ENCODE measurements around the gene NSMCE1. TPM values are rescaled to one million over a fixed set of nuclear protein-coding genes. Genes with fewer than 3 reads are reported as not detected.
A peak's percentile ranks its signal among the peaks of the same experiment; 100 is the strongest.
"Not testable (repeated sequence)": the region's sequence is repeated elsewhere in the genome, so short reads cannot be mapped to it uniquely, and the experiment has no call there.

The NSMCE1 gene
- total and polyA plus RNA-seq, 5 donors = 27.3 to 40.1 (median 29.9) TPM

DNA sequence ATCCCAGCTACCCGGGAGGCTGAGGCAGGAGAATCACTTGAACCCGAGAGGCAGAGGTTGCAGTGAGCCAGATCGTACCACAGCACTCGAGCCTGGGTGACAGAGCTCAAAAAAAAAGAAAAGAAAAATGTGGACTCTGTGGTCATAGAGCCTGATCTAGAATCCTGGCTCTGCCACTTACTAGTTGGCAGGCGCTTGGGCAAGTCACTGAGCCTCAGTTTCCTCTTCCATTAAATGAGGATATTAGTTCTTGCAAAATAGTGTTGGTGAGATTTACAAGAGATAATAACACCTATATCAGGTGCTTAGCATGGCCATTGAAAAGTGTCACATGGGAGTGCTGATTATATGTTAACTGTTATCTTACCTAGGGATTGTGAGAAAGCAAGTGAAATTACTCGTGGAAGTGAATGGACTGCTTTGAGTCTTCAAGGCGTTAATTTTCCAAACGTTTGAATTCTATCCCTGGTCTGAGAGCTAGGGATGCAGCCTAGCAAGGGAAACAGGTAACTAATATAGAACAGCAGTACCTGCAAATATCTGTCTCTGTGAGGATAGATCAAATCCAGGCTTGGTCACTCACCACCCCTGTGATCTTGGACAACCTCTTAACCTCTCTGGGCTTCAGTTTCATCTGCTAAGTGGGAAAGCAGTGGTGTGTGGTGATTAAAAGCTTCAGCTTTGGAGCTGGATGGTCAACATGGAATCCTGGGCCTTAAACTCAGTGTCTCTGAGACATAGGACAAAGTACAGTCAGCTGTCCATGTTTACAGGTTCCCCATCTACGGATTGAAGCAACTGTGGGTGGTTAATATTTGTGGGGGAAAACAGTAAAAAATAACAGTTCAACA, 953 bp upstream of the NSMCE1 start:
- H3K27me3 ChIP-seq (ENCODE audit: control insufficient read depth, insufficient read depth) = no peaks in the 10 kb centered on the region
- no peak overlapping the region for H3K27ac ChIP-seq (ENCODE audit: low read length)
- DNase-seq (no peak), ATAC-seq (no peak)
- WGBS = 87% methylated on average over 9 of the region's 9 CpGs
- H3K4me1 ChIP-seq (ENCODE audit: control insufficient read depth, insufficient read depth, low read length) = peaks cover 6% of the 10 kb centered on the region
- intact Hi-C loops (cut with DNase I) = loop anchor here in 1 of 4 donors (5.0 kb wide), 1 partner anchor 37 kb away; no protein-coding TSS in a partner anchor
- H3K4me3 ChIP-seq (ENCODE audit: low read length) = no peak overlapping the region
- H3K9me3 ChIP-seq (ENCODE audit: control insufficient read depth, low read length) = no peaks in the 10 kb centered on the region

DNA sequence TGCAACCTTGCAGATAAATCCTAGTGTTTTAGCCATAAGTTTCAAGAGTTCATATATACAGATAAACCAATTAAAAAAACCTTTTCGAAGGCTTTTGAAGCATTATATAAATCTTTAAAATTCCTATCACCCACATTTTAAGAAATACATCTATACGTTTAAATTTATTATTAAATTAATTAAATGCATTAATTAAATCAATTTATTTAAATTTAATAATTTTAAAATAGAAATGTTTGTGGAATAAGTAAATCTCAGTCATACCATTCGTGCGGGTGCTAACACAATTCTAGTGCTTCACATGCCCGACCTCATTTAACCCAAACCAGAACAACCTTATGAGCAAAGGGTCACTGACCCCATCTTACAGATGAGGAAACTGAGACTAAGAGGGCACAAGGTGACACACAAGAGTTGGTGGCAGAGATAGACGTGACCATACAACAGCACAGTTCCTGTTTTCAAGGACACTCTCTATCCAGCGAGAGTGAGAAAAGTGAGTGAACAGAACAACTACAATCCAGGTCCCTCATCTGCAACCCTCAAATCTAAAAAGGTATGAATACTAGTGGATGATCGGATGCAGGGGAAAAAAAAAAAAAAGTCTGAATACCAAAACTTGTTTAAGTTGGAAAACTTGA, 1.4 kb downstream of the NSMCE1 start:
- Histone ChIP-seq H3K27me3 (ENCODE audit: control insufficient read depth, insufficient read depth) (no peaks in the 10 kb centered on the region), H3K9me3 (ENCODE audit: control insufficient read depth, low read length) (no peaks in the 10 kb centered on the region), H3K4me1 (ENCODE audit: control insufficient read depth, insufficient read depth, low read length) (peaks cover 6% of the 10 kb centered on the region), H3K27ac (ENCODE audit: low read length) (no peak overlapping the region), H3K4me3 (ENCODE audit: low read length) (no peak overlapping the region)
- intact Hi-C loops (cut with DNase I) = loop anchor here in 1 of 4 donors (5.0 kb wide), 1 partner anchor 35 kb away; no protein-coding TSS in a partner anchor
- ATAC-seq (no peak), DNase-seq (no peak)
- 86% methylated on average over 8 of the region's 8 CpGs for WGBS

DNA sequence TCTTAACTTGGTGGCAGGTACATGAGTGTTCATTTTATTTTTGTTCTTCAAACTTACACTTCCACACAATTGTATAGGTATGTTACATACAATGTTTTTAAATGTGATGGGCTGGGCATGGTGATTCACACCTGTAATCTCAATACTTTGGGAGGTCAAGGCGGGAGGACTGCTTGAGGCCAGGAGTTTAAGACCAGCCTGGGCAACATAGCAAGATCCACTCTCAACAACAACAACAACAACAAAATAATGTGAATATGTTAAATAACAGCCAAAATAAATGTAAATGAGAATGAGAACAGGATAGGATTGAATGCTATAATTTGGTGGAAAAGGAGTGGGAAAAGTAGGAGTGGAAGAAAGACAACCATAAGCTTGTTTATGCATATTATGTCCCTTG, 2.6 kb downstream of the NSMCE1 start:
- intact Hi-C loops (cut with DNase I) = loop anchor here in 1 of 4 donors (5.0 kb wide), 1 partner anchor 34 kb away; no protein-coding TSS in a partner anchor
- H3K4me3 ChIP-seq (ENCODE audit: low read length) = no peak overlapping the region
- peaks cover 6% of the 10 kb centered on the region for H3K4me1 ChIP-seq (ENCODE audit: control insufficient read depth, insufficient read depth, low read length)
- ATAC-seq = no peak
- no peak for DNase-seq
- no peak overlapping the region for H3K27ac ChIP-seq (ENCODE audit: low read length)
- no peaks in the 10 kb centered on the region for H3K9me3 ChIP-seq (ENCODE audit: control insufficient read depth, low read length)
- no peaks in the 10 kb centered on the region for H3K27me3 ChIP-seq (ENCODE audit: control insufficient read depth, insufficient read depth)
- 98% methylated on average over 1 of the region's 1 CpG for WGBS

DNA sequence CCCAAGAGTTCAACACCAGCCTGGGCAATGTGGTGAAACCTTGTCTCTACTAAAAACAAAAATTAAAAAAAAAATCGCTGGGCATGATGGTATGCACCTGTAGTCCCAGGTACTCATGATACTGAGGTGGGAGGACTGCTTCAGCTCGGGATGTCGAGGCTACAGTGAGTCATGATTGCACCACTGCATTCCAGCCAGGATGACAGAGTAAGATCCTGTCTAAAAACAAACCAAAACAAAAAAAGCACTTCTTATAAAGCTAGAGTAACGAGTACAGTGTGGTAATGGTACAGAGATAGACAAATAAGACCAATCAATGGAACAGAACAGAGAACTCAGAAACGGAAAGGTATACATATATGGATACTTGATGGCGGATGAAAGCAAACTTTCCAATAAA, 4.4 kb downstream of the NSMCE1 start:
- Histone ChIP-seq H3K27me3 (ENCODE audit: control insufficient read depth, insufficient read depth) (no peaks in the 10 kb centered on the region), H3K4me3 (ENCODE audit: low read length) (no peak overlapping the region), H3K27ac (ENCODE audit: low read length) (no peak overlapping the region), H3K4me1 (ENCODE audit: control insufficient read depth, insufficient read depth, low read length) (peaks cover 4% of the 10 kb centered on the region), H3K9me3 (ENCODE audit: control insufficient read depth, low read length) (no peaks in the 10 kb centered on the region)
- WGBS = 79% methylated on average over 6 of the region's 6 CpGs
- DNase-seq = no peak
- ATAC-seq = no peak
- intact Hi-C loops (cut with DNase I) = no loop called here

DNA sequence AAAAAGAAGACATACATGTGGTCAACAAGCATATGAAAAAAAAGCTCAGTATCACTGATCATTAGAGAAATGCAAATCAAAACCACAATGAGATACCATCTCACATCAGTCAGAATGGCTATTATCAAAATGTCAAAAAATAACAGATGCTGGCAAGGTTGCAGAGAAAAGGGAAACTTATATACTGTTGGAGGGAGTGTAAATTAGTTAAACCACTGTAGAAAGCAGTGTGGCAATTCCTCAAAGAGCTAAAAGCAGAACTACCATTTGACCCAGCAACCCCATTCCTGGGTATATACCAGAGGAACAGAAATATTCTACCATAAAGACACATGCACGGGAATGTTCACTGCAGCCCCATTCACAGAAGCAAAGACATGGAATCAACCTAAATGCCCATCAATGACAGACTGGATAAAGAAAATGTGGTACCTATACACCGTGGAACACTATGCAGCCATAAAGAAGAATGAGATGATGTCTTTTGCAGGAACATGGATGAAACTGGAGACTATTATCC, 5.6 kb downstream of the NSMCE1 start:
- H3K4me1 ChIP-seq (ENCODE audit: control insufficient read depth, insufficient read depth, low read length); H3K27ac ChIP-seq (ENCODE audit: low read length); ATAC-seq; H3K4me3 ChIP-seq (ENCODE audit: low read length); intact Hi-C loops (cut with DNase I); H3K9me3 ChIP-seq (ENCODE audit: control insufficient read depth, low read length); H3K27me3 ChIP-seq (ENCODE audit: control insufficient read depth, insufficient read depth); DNase-seq: not testable (repeated sequence)
- WGBS = 90% methylated on average over 2 of the region's 2 CpGs

DNA sequence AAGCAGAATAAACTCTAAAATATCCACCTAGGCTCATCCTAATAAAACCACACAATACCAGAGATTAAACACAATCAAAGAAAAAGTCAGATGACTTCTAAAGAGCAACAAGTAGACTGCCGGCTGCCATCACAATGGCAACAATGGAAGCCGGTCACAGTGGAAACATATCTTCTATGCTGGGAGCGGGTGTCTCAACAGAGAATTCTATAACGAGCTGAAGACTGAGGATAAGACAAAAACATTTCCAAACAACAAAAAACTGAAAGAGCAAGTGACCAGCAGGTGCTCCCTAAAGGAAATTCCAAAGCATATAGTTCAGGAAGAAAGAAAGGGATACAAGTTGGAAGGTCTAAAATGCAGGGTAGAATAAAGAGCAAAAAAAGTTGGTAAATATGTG, 8.9 kb downstream of the NSMCE1 start:
- intact Hi-C loops (cut with DNase I) = loop anchor here in 1 of 4 donors (10.0 kb wide), 1 partner anchor 55 kb away; the partner anchor contains the start of gene IL4R
- Histone ChIP-seq H3K27me3 (ENCODE audit: control insufficient read depth, insufficient read depth) (no peaks in the 10 kb centered on the region), H3K4me1 (ENCODE audit: control insufficient read depth, insufficient read depth, low read length) (peaks cover 4% of the 10 kb centered on the region), H3K9me3 (ENCODE audit: control insufficient read depth, low read length) (no peaks in the 10 kb centered on the region), H3K4me3 (ENCODE audit: low read length) (no peak overlapping the region), H3K27ac (ENCODE audit: low read length) (no peak overlapping the region)
- DNase-seq (no peak), ATAC-seq (no peak)
- 87% methylated on average over 4 of the region's 4 CpGs for WGBS

DNA sequence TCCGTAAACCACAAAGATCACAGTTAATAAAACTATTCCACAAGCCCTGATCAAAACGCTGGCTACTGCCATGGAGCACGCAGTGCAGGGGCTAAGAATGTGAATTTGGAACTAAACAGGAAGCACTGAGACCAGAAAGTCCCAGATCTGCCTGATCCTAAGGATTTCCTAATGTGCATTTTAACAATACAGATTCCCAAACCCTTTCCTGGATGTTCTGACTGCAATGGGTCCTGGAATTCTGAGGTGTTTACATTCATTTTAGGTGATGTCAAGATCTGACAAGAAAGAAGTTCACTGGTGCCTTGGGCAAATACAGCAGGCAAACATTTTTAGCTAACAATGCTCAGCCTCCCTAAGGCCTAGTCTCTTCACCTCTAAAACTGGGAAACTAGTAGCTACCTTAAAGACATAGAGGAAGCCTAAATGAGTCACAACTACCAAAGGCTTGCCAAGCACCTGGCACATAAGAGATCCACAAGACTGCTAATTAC, 10.3 kb downstream of the NSMCE1 start:
- Histone ChIP-seq H3K4me3 (ENCODE audit: low read length) (no peak overlapping the region), H3K27me3 (ENCODE audit: control insufficient read depth, insufficient read depth) (no peaks in the 10 kb centered on the region), H3K27ac (ENCODE audit: low read length) (no peak overlapping the region), H3K4me1 (ENCODE audit: control insufficient read depth, insufficient read depth, low read length) (peaks cover 4% of the 10 kb centered on the region), H3K9me3 (ENCODE audit: control insufficient read depth, low read length) (no peaks in the 10 kb centered on the region)
- peak in 1 of 2 donors; percentile 64 for ATAC-seq
- intact Hi-C loops (cut with DNase I) = loop anchor here in 1 of 4 donors (10.0 kb wide), 1 partner anchor 57 kb away; the partner anchor contains the start of gene IL4R
- WGBS = 61% methylated on average over 3 of the region's 3 CpGs
- DNase-seq = no peak

DNA sequence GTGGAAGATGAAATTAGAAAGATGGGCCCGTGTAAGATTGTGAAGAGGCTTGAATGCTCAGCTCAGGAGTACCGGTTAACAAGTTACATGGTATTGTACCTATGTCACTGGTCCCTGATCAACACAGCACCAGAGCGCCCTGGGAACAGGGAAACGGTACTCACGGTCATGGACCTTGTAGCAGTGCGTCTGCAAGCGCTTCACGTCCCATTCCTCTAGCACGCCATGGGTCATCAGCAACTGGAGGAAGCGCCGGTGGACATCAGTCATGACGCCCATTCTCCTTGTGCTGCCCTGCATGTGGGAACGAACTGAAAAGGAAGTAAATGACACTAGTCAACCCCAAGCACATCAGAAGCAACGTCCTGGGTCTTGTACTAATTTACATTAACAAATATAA, 11.3 kb downstream of the NSMCE1 start:
- no peak overlapping the region for H3K4me3 ChIP-seq (ENCODE audit: low read length)
- DNase-seq (no peak), ATAC-seq (no peak)
- H3K9me3 ChIP-seq (ENCODE audit: control insufficient read depth, low read length) = no peaks in the 10 kb centered on the region
- H3K27ac ChIP-seq (ENCODE audit: low read length) = no peak overlapping the region
- intact Hi-C loops (cut with DNase I) = loop anchor here in 1 of 4 donors (10.0 kb wide), 1 partner anchor 58 kb away; the partner anchor contains the start of gene IL4R
- no peaks in the 10 kb centered on the region for H3K27me3 ChIP-seq (ENCODE audit: control insufficient read depth, insufficient read depth)
- H3K4me1 ChIP-seq (ENCODE audit: control insufficient read depth, insufficient read depth, low read length) = peaks cover 4% of the 10 kb centered on the region
- 94% methylated on average over 14 of the region's 14 CpGs for WGBS

DNA sequence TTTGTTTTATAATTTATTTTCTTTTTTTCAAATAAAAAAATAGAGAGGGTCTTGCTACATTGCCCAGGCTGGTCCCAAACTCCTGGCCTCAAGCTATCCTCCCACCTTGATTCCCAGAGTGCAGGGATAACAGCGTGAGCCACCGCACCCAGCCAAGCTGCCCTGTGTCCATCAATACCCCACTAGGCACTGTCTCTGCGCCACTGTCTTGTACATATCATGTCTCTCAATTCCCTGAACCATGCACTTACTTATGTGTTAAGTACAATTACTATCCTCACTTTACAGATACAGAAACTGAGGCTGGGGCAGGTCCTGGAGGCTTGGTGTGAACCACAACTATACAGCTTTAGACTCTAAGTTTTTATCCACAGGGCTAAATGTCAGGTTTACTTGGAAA, 11.7 kb downstream of the NSMCE1 start:
- over 99% methylated on average over 3 of the region's 3 CpGs for WGBS
- intact Hi-C loops (cut with DNase I) = loop anchor here in 1 of 4 donors (10.0 kb wide), 1 partner anchor 58 kb away; the partner anchor contains the start of gene IL4R
- DNase-seq (no peak), ATAC-seq (no peak)
- Histone ChIP-seq H3K27me3 (ENCODE audit: control insufficient read depth, insufficient read depth) (no peaks in the 10 kb centered on the region), H3K4me3 (ENCODE audit: low read length) (no peak overlapping the region), H3K27ac (ENCODE audit: low read length) (no peak overlapping the region), H3K4me1 (ENCODE audit: control insufficient read depth, insufficient read depth, low read length) (peaks cover 4% of the 10 kb centered on the region), H3K9me3 (ENCODE audit: control insufficient read depth, low read length) (no peaks in the 10 kb centered on the region)

DNA sequence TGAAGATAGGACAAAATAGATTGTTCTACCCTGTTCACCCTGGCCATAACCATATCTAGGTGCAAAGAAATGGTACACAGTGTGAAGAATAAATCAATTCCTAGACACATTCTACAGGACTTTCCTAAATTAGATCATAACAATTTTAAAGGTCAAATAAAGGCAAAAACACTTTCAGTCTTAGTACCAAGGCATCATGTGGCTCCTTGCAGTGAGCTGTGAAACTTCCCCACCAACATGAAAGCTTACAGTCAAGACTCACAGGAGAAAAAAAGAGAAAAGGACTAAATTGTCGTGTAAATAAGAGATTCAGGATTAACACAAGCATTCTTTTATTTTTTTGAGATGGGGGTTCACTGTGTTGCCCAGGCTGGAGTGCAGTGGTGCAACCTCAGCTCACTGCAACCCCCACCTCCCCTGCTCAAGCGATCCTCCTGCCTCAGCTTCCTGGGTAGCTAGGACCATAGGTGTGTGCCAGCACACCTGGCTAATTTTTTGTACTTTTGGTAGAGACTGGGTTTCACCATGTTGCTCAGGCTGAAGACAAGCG, 14.2 kb downstream of the NSMCE1 start:
- no peak for DNase-seq
- WGBS = 89% methylated on average over 3 of the region's 3 CpGs
- Histone ChIP-seq H3K9me3 (ENCODE audit: control insufficient read depth, low read length) (no peaks in the 10 kb centered on the region), H3K4me3 (ENCODE audit: low read length) (no peak overlapping the region), H3K27ac (ENCODE audit: low read length) (no peak overlapping the region), H3K27me3 (ENCODE audit: control insufficient read depth, insufficient read depth) (no peaks in the 10 kb centered on the region), H3K4me1 (ENCODE audit: control insufficient read depth, insufficient read depth, low read length) (peaks cover 4% of the 10 kb centered on the region)
- intact Hi-C loops (cut with DNase I) = loop anchor here in 1 of 4 donors (10.0 kb wide), 1 partner anchor 60 kb away; the partner anchor contains the start of gene IL4R
- peak in 1 of 2 donors; percentile 43 for ATAC-seq

Data from right cardiac atrium (tissue), 5 donors.